Measurements from ENCODE around the gene REG1A.
A peak's percentile ranks its signal among the peaks of the same experiment; 100 is the strongest.

Gene REG1A

DNA sequence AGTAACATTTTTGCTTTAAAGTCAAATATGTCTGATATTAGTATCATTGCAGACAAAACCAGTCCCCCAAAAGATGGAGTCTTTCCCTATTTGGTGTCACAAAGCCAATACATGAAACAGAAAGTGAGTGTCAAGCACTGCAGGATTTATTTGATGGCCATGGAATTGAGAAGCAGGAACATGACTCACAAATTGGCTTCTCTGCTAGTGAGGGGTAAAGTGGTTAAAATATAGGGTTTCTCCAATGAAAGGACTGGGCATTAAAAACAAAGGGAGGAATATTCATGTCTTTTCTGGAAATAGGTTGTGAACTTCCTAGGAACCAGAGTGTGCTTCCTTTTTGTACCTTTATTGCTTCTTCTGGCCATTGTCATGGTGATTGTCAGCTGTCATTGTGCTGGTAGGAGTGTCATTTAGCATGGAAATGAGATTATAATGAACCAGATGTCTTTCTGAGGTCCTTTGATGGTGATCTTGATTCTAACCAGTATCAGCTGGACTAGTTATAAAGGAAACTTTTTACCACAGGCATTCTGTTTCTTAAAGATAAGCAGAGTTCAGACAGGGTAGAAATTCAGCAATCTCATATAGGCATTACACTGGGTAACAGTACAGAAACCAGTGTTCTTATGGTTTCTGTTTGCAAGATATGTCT lies 36.6 kb upstream of the REG1A start:
- no peak for ATAC-seq
- TF ChIP-seq CSDC2 (CRISPR knock-in tag; IDR thresholded peaks at IDR 0.05), result no peak
- TF ChIP-seq ARNTL (CRISPR knock-in tag; IDR thresholded peaks at IDR 0.05; ENCODE audit: borderline replicate concordance, low read depth), result no peak
- TF ChIP-seq GLIS3 (CRISPR knock-in tag; IDR thresholded peaks at IDR 0.05), result no peak
- TF ChIP-seq, protein P1, sequence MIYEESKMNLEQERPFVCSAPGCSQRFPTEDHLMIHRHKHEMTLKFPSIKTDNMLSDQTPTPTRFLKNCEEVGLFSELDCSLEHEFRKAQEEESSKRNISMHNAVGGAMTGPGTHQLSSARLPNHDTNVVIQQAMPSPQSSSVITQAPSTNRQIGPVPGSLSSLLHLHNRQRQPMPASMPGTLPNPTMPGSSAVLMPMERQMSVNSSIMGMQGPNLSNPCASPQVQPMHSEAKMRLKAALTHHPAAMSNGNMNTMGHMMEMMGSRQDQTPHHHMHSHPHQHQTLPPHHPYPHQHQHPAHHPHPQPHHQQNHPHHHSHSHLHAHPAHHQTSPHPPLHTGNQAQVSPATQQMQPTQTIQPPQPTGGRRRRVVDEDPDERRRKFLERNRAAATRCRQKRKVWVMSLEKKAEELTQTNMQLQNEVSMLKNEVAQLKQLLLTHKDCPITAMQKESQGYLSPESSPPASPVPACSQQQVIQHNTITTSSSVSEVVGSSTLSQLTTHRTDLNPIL (CRISPR knock-in tag; IDR thresholded peaks at IDR 0.05; ENCODE audit: low read depth), result no peak
- TF ChIP-seq ESRRG (CRISPR knock-in tag; IDR thresholded peaks at IDR 0.05), result no peak
- no peak for TF ChIP-seq RARB (CRISPR knock-in tag; IDR thresholded peaks at IDR 0.05)
- no peak for TF ChIP-seq ZNF565 (CRISPR knock-in tag; conservative IDR thresholded peaks at IDR 0.05; ENCODE audit: low read depth)
- TF ChIP-seq BACH2 (CRISPR knock-in tag; IDR thresholded peaks at IDR 0.05; ENCODE audit: borderline replicate concordance), result no peak
- TF ChIP-seq, protein P2, sequence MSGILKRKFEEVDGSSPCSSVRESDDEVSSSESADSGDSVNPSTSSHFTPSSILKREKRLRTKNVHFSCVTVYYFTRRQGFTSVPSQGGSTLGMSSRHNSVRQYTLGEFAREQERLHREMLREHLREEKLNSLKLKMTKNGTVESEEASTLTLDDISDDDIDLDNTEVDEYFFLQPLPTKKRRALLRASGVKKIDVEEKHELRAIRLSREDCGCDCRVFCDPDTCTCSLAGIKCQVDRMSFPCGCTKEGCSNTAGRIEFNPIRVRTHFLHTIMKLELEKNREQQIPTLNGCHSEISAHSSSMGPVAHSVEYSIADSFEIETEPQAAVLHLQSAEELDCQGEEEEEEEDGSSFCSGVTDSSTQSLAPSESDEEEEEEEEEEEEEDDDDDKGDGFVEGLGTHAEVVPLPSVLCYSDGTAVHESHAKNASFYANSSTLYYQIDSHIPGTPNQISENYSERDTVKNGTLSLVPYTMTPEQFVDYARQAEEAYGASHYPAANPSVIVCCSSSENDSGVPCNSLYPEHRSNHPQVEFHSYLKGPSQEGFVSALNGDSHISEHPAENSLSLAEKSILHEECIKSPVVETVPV (CRISPR knock-in tag; IDR thresholded peaks at IDR 0.05), result no peak
- TF ChIP-seq ZNF8 (CRISPR knock-in tag; IDR thresholded peaks at IDR 0.05), result no peak
- TF ChIP-seq ZNF70 (CRISPR knock-in tag; IDR thresholded peaks at IDR 0.05), result no peak
- TF ChIP-seq ZC3H10 (CRISPR knock-in tag; IDR thresholded peaks at IDR 0.05), result no peak
- TF ChIP-seq, protein P3, sequence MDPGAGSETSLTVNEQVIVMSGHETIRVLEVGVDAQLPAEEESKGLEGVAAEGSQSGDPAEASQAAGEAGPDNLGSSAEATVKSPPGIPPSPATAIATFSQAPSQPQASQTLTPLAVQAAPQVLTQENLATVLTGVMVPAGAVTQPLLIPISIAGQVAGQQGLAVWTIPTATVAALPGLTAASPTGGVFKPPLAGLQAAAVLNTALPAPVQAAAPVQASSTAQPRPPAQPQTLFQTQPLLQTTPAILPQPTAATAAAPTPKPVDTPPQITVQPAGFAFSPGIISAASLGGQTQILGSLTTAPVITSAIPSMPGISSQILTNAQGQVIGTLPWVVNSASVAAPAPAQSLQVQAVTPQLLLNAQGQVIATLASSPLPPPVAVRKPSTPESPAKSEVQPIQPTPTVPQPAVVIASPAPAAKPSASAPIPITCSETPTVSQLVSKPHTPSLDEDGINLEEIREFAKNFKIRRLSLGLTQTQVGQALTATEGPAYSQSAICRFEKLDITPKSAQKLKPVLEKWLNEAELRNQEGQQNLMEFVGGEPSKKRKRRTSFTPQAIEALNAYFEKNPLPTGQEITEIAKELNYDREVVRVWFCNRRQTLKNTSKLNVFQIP (CRISPR knock-in tag; IDR thresholded peaks at IDR 0.05; ENCODE audit: borderline replicate concordance, low read depth), result no peak

DNA sequence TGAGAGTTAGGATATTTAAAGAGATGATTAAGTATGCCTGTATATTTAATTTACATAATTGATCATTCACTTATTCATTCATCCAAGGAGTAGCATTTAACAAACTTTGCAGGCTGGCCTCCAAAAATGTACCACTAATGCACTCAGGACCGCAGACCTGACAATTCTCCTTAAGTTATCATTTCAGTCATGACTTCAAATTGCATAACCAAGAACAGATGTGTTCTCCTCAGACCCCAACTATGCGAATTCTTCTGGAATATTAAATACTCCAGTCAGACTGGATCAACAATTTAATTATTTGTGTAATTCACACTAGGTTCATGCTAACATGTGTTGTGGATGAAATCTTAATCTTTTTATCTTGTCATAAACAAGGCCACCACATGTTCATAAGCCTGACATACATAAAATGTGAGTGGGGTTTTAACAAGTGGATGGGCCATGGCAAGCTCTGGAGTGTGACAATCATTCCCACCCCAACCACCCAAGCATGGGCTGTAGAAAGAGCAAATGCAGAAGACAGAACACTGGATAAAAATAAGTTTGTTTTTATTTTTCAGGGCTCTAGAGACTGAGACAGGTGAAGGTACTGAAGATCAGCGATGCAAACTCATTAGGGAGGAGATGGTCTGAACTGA lies 35.7 kb upstream of the REG1A start:
- no peak for TF ChIP-seq ZNF70 (CRISPR knock-in tag; IDR thresholded peaks at IDR 0.05)
- TF ChIP-seq CSDC2 (CRISPR knock-in tag; IDR thresholded peaks at IDR 0.05), result no peak
- TF ChIP-seq BACH2 (CRISPR knock-in tag; IDR thresholded peaks at IDR 0.05; ENCODE audit: borderline replicate concordance), result no peak
- TF ChIP-seq GLIS3 (CRISPR knock-in tag; IDR thresholded peaks at IDR 0.05), result no peak
- TF ChIP-seq TCF4 (CRISPR knock-in tag; IDR thresholded peaks at IDR 0.05; ENCODE audit: borderline replicate concordance), result peak; percentile 87
- TF ChIP-seq, protein P2 (CRISPR knock-in tag; IDR thresholded peaks at IDR 0.05), result no peak
- TF ChIP-seq, protein P1 (CRISPR knock-in tag; IDR thresholded peaks at IDR 0.05; ENCODE audit: low read depth), result no peak
- no peak for ATAC-seq

DNA sequence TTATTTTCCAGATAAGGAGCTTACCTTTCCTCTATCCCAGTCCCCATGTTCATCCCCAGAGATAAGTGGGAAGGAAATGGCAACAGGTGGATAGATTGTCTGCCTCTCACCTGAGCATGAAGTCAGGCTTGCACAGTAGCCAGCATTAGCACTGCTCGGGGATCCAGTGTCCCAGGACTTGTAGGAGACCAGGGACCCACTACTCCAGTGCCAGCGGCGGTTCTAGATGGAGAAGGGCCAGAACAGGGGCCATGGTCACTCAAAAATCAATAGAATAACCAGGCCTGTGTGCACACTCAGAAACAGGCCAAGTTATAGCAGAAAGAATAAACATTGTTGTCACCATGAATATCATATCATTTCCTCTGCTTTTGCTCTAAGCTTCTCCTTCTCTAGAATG lies 34.9 kb upstream of the REG1A start:
- ATAC-seq, result no peak
- TF ChIP-seq, protein P2 (CRISPR knock-in tag; IDR thresholded peaks at IDR 0.05), result no peak
- TF ChIP-seq ZFP30 (CRISPR knock-in tag; IDR thresholded peaks at IDR 0.05) (no peak), CSDC2 (CRISPR knock-in tag; IDR thresholded peaks at IDR 0.05) (no peak), TCF4 (CRISPR knock-in tag; IDR thresholded peaks at IDR 0.05; ENCODE audit: borderline replicate concordance) (no peak), ZNF70 (CRISPR knock-in tag; IDR thresholded peaks at IDR 0.05) (no peak), OSR1 (CRISPR knock-in tag; IDR thresholded peaks at IDR 0.05) (no peak), PPARA (CRISPR knock-in tag; IDR thresholded peaks at IDR 0.05; ENCODE audit: borderline replicate concordance) (no peak), ZFP3 (CRISPR knock-in tag; IDR thresholded peaks at IDR 0.05) (no peak), ZNF8 (CRISPR knock-in tag; IDR thresholded peaks at IDR 0.05) (no peak)
- TF ChIP-seq, protein P4, sequence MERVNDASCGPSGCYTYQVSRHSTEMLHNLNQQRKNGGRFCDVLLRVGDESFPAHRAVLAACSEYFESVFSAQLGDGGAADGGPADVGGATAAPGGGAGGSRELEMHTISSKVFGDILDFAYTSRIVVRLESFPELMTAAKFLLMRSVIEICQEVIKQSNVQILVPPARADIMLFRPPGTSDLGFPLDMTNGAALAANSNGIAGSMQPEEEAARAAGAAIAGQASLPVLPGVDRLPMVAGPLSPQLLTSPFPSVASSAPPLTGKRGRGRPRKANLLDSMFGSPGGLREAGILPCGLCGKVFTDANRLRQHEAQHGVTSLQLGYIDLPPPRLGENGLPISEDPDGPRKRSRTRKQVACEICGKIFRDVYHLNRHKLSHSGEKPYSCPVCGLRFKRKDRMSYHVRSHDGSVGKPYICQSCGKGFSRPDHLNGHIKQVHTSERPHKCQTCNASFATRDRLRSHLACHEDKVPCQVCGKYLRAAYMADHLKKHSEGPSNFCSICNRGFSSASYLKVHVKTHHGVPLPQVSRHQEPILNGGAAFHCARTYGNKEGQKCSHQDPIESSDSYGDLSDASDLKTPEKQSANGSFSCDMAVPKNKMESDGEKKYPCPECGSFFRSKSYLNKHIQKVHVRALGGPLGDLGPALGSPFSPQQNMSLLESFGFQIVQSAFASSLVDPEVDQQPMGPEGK (CRISPR knock-in tag; IDR thresholded peaks at IDR 0.05; ENCODE audit: borderline replicate concordance), result no peak
- TF ChIP-seq, protein P5, sequence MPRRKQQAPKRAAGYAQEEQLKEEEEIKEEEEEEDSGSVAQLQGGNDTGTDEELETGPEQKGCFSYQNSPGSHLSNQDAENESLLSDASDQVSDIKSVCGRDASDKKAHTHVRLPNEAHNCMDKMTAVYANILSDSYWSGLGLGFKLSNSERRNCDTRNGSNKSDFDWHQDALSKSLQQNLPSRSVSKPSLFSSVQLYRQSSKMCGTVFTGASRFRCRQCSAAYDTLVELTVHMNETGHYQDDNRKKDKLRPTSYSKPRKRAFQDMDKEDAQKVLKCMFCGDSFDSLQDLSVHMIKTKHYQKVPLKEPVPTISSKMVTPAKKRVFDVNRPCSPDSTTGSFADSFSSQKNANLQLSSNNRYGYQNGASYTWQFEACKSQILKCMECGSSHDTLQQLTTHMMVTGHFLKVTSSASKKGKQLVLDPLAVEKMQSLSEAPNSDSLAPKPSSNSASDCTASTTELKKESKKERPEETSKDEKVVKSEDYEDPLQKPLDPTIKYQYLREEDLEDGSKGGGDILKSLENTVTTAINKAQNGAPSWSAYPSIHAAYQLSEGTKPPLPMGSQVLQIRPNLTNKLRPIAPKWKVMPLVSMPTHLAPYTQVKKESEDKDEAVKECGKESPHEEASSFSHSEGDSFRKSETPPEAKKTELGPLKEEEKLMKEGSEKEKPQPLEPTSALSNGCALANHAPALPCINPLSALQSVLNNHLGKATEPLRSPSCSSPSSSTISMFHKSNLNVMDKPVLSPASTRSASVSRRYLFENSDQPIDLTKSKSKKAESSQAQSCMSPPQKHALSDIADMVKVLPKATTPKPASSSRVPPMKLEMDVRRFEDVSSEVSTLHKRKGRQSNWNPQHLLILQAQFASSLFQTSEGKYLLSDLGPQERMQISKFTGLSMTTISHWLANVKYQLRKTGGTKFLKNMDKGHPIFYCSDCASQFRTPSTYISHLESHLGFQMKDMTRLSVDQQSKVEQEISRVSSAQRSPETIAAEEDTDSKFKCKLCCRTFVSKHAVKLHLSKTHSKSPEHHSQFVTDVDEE (CRISPR knock-in tag; IDR thresholded peaks at IDR 0.05), result no peak
- TF ChIP-seq, protein P1 (CRISPR knock-in tag; IDR thresholded peaks at IDR 0.05; ENCODE audit: low read depth), result no peak

Measured in SK-N-SH treated with all-trans-retinoic acid at 6 μM for 48 hours (cell line).